Stromal cell of bone marrow (primary cell): ENCODE data around the gene MTG2.

ENCODE experiments used
- DNase-seq: peaks from one replicate; pipeline ENCODE4 v3.0.0-alpha.2; 2012; ENCODE audit warnings: low read depth

MTG2 gene

DNA sequence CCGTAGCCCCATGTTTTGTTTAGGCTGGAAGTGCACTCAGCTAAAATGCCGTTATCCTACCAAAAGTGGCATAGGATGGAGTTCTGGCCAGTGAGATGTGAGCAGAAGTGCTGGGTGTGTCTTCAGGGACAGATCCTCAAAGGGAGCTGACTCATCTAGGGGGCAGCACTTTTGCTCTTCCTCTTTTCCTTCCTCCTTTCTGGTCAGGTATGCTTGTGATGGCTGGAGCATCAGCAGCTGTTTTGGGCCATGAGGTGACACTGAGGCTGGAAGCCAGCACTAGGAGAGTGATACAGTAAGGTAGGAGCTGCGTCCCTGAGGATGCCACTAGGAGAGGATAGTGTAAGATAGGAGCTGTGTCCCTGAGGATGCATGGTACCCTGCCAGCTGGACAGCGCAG, 50.9 kb downstream of the MTG2 start:
- no peak for DNase-seq

DNA sequence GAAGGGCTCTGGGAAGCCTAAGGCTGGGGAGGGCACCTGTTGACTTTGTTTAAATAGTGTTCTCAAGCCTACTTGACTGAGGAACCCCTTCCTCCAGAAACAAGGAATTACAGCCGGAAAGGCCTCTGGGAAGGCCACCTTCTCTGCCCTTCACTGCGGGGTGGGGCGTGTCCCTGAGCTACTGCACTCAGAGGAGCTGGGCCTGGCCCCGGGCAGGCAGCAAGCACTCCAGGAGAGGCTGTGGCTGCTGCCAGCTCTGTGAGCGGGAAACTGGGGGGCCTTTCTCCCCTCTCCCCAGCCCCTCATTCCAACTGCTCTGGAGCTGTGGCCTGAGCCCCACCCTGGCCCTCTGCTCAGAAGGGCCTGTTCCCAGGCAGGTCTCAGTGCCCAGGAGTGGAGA, 51.5 kb downstream of the MTG2 start:
- no peak for DNase-seq

DNA sequence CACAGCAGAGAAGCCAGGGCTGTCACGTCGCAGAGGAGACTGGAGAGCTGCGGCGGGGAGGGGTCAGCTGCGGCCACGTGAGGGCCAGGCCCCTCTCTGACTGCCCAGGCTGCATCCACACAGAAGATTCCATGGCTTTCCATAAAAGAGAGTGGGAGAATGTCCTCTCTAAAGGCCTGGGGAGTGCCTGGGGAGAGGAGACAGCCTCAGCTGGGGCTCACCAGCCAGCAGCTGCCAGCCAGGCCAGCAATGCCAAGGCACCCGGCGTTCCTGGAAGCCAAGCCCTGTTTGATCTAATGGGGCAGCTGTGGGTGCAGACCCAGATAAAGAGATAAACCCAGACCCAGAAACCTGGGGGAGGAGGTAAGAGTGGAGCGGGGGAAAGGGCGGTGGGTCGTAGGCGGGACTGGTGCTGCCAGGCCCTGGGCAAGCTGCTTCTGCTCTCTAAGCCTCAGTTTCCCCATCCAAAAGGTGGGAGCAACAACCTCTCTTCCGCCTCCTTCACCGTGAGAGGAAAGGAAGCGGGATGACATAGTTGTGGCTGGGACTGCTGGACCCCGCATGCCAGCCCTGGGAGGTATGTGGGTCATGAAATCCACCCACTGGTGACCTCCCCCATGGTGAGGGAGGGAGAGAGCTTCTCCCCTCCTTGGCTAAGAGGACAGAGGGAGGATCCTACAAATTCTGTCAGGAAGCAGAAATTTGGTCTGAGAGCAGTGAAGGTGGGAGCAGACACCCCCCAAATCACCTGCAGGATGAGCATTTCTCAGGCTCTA, 52.4 kb downstream of the MTG2 start:
- DNase-seq: no peak

DNA sequence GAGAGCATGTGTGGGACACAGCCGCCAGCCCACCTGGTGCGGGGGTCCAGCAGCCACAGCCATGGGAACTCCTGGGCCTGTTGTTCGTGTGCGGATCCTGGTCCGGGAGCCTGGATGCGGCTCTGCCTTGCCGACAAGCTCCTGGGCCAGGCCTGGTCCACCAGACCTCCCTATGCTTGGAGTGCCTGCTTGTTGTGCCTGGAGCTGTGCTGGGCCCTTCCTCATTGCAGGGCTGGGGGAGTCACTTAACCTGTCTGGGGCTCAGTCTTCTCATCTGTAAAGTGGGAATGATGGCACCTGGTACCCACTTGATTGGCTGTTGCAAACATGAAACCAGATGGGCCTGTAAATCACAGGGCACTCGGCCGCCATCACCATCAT, 52.9 kb downstream of the MTG2 start:
- no peak for DNase-seq

DNA sequence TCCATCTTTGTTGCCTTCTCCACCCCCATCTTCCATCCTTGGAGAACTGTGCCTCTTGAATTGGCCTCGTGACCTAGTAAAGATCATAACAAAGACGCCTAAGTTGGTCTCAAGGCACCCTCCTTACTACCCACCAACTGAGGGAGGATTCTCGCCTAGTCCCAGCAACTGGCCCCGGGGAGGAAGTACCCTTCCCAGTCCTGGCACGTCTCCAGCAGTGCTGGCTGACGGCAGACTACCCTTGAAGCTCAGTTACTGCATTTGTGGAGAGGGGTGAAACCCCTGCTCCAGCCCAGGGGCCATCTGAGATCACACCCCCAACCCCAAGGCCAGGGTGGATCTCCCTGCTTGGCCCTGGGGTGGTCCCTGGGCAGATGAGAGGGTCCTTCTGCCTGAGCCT, 53.4 kb downstream of the MTG2 start:
- no peak for DNase-seq

DNA sequence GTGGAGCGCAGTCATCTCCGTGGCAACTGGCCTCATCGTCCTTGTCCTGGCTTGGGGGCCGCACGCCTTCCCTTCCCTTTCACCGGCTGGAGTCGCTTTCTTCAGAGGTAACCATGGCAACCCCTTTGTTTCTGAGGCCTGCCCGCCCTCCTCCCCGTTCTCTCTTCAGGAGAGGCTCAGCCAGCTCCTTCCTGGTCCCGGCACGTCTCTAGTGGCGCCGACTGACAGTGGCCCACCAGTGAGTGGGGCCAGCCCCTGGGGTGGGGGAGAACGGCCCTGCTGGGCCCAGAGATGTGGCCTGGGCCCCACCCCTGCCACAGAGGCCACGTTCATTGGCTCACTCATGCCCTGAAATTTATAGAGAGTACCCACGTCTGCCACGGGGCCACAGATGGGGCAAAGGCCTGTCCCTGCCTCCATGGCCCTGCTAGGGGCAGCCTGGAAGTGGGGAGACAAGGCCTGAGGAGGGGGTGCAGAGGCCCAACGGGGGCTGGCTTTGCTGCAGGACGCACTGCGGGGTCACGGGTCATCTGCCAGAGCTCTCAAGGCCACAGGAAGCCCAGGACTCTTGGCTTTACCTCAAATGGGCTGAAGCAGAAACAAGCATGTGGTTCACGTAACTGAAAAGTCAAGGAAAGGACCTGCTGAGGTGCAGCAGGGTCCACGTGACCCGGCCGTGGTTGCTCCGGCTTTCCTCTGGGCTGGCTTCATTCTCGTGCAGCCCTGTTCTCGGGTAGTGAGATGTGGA, 54.1 kb downstream of the MTG2 start:
- DNase-seq: no peak

DNA sequence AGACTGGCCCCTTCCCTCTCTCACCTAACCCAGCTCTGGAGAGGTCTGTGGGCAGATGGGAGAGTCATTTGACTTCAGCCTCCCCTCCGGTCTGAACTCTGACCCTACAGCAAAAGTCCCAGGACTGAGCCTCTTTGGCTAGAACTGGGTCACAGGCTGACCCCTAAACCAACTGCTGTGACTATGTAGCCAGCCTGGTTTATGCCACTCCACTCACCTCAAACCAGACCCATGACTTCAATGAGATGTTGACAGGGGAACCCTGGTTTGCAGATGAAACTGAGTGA, 54.6 kb downstream of the MTG2 start:
- no peak for DNase-seq

DNA sequence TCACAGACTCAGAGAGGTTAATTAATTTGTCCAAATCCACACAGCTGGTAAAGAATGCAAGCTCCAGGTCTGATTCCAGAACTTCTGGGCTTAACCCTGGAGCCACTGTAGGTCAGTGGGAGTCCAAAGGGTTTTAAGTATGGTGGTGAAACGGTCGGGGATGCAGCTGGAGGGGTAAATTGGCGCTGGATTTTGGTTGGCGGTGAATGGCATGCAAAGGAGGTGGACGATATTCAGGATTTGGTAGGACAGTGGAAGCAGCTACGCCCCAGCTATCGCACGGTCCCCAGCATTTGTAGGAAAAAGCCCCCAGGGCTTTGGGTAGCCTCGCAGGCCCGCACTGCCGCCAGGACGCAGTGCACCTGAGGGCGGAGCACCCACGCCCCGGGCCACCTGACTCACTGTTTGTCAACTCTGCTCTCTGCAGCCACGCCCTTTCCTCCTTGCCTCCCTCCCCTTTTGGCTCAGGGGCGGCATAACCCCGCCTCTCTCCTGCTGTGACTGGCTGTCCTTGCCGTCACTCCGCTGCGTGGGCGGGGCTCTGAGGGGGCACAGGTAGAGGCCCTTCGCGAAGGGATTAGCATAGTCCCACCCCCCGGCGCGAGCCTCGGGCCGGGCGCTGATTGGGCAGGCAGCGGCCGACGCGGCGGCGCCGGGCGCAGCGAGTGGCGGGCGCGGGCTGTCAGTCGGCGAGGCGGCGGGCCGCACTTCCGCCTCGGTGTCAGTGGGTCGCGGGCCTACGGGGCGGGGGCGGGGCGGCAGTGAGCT, 55.2 kb downstream of the MTG2 start, which contains the start of gene OSBPL2:
TSS of gene OSBPL2 (plus strand) at position 721 of the 768 bp plus-strand sequence. CDS start 17,664 bp downstream, outside the sequence.
- DNase-seq: peak; percentile 93

DNA sequence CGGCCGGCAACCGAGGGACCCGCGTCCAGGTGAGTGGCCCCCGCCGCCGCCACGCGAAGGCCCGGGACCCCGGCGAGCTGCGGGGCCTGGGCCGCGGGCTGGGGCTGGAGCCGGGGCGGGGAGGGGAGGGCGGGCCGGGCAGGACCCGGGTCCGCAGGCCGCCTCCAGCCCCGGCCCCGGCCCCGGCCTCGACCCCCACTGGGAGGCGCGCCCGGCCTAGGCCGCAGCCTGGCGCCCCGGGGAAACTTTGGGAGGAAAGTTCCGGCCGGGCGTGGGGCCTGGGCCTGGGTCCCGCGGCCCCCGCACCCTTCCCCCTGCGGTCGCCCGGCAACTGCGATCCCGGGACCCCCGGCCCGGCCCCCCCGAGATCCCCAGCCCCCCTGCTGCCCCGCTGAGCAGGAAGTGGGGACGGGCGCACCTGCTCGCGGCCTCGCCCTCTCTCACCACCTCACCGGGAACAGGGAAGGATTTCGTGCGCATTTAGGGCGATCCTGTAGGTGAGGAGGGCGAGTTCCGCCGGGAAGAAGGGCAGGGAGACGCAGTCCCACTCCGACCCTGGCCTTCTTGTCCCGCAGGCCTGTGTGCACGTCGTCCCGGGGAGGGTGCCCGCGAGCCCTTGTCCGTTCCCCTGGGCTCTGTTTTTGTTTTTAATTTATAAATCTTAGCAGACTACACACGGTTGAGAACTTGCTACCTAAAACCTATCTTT, 55.9 kb downstream of the MTG2 start:
- DNase-seq: no peak

DNA sequence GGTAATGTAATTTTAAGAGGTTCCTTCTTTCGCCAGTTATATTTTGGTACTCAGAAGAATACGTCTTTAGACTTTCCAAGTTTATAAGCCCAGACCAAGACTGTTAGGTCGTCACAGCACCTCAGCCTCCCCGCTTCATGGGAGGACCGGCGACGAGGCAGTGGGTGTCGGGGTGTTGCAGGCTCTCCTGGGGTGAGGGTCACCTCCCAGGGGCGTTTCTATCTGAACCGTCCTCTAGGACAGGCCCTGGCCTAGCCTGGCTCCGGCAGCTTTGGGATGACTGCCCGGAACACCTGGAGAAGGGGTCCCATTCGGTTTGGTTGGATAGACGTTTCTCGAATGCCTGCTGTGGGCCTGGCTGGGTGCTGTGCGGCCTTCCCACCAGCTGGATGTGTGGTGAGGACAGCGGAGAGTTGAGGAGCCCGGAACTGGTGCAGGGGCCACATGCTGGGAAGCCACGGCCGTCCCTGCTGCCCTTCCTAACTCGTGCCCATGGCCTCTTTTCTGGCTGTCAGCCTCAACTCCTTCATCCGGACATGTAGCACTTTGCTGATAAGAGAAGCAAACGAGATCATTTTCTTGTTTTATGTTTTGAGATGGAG, 56.6 kb downstream of the MTG2 start:
- no peak for DNase-seq

DNA sequence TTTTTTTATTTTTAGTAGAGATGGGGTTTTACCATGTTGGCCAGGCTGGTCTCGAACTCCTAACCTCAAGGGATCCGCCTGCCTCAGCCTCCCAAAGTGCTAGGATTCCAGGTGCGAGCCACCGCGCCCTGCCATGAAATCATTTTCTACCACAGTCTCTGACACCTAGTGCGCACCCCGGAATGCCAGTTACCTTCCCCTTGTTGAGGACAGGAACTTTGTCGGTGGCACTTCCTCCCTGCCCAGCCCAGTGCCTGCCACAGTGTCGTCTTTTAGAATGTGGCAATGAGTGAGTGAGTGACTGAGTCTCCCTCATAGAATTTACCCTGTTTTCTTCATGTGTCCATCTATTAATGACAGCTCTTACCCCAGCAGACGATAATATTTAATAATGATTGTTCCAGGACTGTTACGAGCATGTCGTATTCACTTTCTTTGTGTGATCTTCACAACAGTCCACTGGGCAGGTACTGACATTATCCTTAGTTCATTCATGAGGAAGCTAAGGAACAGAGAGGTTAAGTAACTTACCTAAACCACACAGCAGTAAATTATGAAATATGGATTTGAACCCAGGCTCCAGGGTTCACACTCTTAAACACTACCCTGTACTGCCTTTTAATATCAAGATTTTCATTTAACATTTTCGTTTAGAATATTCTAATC, 57.3 kb downstream of the MTG2 start:
- DNase-seq: no peak

DNA sequence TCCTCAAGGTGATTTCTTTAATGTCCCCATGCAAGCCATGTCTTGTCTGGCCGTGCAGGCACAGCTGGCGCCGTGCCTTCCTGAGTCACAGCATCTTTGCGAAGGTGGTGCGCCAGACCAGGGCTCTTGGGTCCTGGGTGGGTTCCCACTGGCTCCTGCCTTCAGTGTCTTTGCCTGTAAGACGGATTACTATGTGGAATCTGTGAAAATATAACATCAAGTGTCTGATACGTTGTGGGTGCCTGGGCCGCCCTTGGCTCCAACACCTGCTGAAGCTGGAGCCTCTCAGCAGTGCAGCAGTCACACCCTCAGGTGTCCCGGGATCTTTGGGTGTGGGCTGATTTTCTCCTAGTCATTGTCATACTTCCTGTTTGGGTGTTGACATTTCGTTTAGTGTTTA, 58.7 kb downstream of the MTG2 start:
- no peak for DNase-seq

DNA sequence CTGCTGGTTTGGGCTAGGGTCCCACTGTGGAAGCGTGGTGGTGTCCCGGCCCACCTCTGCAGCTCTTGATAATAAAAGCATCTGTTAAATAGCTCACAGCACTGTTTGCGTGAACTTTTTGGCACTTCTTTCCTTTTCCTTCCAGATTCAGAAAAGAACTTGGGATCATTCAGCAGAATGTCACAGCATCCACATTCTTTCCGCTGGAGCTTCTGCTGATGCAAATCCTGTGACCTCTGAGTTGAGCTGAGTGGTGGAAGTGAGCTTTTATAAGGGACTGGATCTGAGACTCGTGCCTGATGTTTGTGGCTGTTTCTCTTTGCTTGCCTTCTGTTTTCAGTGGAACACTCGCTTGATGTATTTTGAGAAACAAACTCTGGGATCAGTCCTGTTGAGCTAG, 59.3 kb downstream of the MTG2 start:
- no peak for DNase-seq

DNA sequence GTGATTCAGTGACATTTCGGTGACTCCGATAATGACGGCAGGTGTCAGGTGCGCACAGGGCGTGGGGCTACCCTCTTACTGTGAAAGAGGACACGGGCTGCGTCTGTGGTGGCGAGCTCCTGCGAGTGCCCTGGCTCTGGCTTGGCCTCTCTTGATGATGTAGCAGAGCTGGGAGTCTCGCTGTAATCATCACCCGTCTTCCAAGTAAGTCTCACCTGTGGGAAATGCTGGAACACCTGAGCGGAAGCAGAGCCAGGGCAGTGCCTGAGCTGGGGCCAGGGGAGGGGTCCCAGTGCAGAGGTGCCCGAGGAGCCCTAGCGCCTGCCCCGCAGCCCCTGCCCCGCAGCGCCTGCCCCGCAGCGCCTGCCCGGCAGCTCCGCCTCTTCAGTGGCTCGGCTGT, 60.3 kb downstream of the MTG2 start:
- DNase-seq: no peak

DNA sequence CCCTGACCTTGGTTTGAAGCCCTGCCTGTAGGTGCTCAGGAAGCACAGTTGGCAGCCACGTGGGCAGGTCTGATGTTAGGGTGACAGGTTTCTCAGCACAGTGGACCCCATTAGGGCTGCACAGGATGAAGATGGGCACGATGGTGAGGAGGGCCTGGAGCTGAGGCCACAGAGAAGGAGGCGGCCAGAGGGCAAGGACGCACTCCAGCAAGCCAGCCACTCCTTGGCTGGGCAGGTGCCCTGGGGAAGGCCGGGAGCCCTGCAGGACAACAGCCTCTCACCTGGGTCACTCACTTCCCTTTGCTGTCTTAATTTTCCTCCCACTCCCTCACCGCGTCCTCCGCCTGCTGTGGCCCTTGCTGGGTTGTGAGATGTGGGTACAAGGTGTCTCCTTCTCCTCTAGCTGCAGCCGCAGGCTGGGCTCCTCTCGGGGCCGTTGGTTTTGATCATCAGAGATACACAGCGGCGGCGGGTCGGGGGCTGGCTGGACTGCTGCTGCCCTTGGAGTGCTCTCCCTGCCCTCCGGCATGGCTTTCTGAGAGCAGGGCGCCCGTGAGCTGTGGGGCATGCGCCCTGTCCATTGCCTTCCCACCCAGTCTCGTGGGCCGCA, 61.2 kb downstream of the MTG2 start:
- no peak for DNase-seq

DNA sequence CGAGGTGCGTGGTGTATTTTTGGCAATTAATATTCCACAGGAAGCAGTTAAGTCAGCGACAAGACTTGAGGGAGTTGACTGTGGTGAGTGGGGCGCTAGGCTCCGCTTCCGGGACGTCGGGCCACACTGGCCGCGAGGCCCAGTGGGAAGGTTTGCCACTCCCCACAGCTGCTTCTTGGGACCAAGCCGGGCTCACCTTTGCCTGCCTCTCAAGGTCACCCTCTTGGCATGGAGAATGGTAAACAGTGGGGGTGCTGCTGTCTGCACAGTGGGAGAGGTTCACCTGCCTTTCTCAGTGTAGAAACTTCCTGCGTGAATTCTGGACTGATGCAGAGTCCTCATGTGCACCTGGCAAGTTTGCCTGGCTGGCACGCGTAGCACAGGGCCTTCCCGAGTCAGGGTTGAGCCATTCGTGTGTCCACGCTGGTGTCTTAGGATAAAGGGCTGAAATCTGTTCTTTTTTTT, 61.8 kb downstream of the MTG2 start:
- no peak for DNase-seq

DNA sequence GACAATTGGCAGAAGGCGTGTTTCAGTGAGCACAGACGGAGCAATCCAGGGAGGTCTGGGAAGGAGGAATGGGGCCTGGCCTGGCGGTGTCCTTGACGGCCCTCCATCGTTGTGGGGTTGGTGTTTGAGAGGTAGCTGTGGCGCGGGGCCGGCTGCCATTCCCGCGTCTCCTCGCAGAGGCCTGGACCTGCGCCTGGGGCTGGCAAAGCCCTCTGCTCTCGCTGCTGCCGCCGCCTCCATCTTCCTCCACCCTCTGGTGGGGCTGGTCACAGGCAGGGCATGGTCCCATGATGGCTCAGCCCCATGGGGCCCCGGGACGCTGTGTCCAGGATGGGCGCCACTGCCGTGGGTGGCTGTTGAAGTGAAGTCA, 63.1 kb downstream of the MTG2 start:
- no peak for DNase-seq

DNA sequence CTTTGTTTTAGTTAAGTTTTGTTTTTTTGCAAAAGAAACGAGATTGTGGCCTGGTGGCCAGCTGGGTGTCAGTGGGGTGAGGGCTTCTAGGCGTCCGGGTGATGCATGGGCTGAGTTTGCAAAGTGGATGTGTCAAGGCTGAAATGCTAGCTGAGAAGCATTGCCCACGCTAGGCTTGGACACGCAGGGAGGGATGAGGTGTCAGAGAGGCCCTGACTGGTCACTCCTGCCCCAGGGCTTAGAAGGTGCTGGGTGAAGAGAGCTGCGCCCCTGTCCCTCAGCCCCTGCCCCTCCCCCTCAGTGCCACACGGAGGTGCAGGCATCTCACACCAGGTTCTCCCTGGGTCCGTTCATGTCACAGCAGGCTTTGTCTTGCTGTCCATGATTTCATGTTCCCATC, 63.6 kb downstream of the MTG2 start:
- DNase-seq: no peak

DNA sequence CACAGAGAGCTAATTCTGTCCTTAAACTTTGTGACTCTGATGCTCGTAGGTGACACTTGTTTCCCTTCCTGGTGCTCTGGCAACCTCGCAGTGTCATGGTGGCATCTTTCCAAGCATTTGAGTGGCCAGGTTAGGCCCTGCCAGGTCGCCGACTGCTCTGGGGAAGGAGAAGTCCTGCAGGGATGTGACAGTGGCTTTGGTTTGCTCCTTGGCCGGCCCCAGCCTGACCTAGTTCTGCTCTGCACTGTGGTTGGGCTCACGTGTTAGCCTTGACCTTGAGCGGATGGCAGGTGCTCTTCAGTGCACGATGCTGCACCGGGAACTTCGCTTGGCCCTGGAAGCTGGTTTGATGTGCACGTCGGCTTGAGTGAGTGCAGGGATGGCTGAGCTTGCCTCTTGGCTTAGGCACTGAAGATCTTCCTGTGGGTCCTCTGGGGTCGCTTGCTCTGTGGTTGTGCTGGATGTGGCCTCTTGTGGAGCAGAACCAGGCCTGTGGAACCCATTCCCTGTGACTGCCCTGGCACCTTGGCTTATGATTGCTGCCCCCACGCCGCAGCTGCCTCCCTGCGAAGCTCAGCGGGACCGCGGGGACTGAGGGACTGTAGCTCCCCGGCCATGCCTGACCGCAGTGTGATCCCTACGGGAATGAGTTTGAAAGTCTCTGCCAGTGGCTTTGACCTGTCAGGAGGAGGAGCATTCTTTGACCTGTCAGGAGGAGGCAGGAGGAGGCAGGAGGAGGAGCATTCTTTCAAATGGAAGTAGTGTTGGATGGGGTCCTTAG, 64.2 kb downstream of the MTG2 start:
- no peak for DNase-seq

DNA sequence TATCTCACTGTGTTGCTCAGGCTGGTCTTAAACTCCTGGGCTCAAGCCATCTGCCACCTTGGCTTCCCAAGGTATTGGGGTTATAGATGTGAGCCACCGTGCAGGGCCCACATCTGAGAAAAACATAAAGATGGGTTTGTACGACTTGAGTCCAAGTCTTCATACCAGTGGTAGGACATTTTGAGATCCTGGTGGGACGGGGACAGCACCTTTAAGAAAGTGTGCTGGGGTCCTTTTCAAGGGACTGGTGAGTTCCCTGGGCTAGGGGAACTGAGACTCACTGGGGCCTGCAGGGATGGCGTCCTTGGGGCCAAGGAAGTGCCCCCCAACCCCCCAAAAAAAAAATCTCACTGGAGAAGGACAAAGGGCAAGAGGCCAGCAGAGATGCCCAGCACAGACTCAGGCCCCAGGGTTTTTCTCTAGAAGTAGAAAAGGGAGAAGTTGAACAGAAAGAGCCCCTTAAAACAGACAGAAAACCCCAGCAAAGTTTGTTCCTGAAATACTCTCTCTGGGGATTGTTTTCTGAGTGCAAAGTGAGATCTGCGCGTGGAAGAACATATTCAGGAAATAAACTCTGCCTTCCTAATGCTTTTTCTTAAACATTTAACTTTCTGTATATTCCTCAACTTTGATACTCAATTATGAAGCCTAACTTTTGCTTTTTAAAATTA, 66.2 kb downstream of the MTG2 start:
- no peak for DNase-seq
